ENCODE measurements around the gene PCYT2. TPM values are rescaled to one million over a fixed set of nuclear protein-coding genes. Genes with fewer than 3 reads are reported as not detected.
A peak's percentile ranks its signal among the peaks of the same experiment; 100 is the strongest.

Gene PCYT2
- total and polyA plus RNA-seq, 10 of the 15 experiments (the other 5 are each of a cell fraction or from before 2014, with no cell fraction given): 0.63 to 72.0 (median 45.0) TPM

GRCh38 chr17:81869221-81870130, 41.7 kb downstream of the PCYT2 start (continued):
- no peak for TF ChIP-seq ZNF592 (IDR thresholded peaks at IDR 0.05)
- TF ChIP-seq MEF2A (IDR thresholded peaks at IDR 0.05; ENCODE audit: insufficient read depth, low read depth, low read length): no peak
- peak; percentile 58 for TF ChIP-seq GATAD2B (conservative IDR thresholded peaks at IDR 0.05; ENCODE audit: low read depth)
- TF ChIP-seq MEF2B (IDR thresholded peaks at IDR 0.05; ENCODE audit: partially characterized antibody, poor library complexity, severe bottlenecking): no peak
- no peak for TF ChIP-seq PBX3 (IDR thresholded peaks at IDR 0.05; ENCODE audit: insufficient replicate concordance, low read depth, low read length)
- TF ChIP-seq IRF5 (IDR thresholded peaks at IDR 0.05; ENCODE audit: borderline replicate concordance): no peak
- TF ChIP-seq SMARCA5 (IDR thresholded peaks at IDR 0.05): 0 out of 2 replicates have a peak, but pooled peaks have one; percentile 57
- TF ChIP-seq CEBPZ (IDR thresholded peaks at IDR 0.05; ENCODE audit: low read depth, low read length): no peak
- 0 out of 2 replicates have a peak, but pooled peaks have one; percentile 21 for TF ChIP-seq CHD2 (IDR thresholded peaks at IDR 0.05; ENCODE audit: borderline replicate concordance, low read depth, low read length)
- TF ChIP-seq ZNF274 (IDR thresholded peaks at IDR 0.05; ENCODE audit: insufficient read depth, insufficient read length): no peak
- no peak for TF ChIP-seq MYC (IDR thresholded peaks at IDR 0.05; ENCODE audit: insufficient read depth, insufficient read length, insufficient replicate concordance, low read length, severe bottlenecking)
- TF ChIP-seq CBX5 (IDR thresholded peaks at IDR 0.05; ENCODE audit: low read depth): no peak
- no peak for TF ChIP-seq ZBTB11 (CRISPR knock-in tag; IDR thresholded peaks at IDR 0.05)
- no peak for TF ChIP-seq PML (IDR thresholded peaks at IDR 0.05; ENCODE audit: low read length)

Data from GM12878 (cell line).